Left lobe of liver (tissue), 2 donors: ENCODE measurements around the gene ZNF710. TPM values are rescaled to one million over a fixed set of nuclear protein-coding genes. Genes with fewer than 3 reads are reported as not detected.

Source experiments
- ATAC-seq: fragments of 200-7000 bp; cut with Tn5 transposase; one replicate; pipeline ENCODE4 v1.9.1; 2020; ENCODE audit warnings: mild to moderate bottlenecking, moderate library complexity
- DNase-seq: peaks from one replicate; pipeline ENCODE4 v3.0.0-alpha.2; 2020; ENCODE audit warnings: low spot score
- total RNA-seq: library from RNA; stranded (reverse); gene quantifications from one replicate; pipeline ENCODE4 v1.2.1, GENCODE V29; 2021
- donor health status: DM: no; HTN: no; CAD: no; lungs with moderate emphysema.
- donor health status: DM: no; HTN: yes; CAD: no.

ZNF710 gene
- total RNA-seq, 1 donor from 2014 or later: 6.7 TPM

GRCh38 chr15:89985111-89985510 is 16.0 kb upstream of the ZNF710 start:
- ATAC-seq: no peak
- no peak for DNase-seq

- no peak for DNase-seq
- ATAC-seq: no peak
Observed at GRCh38 chr15:89991312-89991711, 9.8 kb upstream of the ZNF710 start.

- DNase-seq: no peak
- no peak for ATAC-seq
Observed at GRCh38 chr15:89993349-89993748, 7.8 kb upstream of the ZNF710 start.

- ATAC-seq (no peak), DNase-seq (no peak)
Observed at GRCh38 chr15:89997079-89997478, 4.0 kb upstream of the ZNF710 start.

- ATAC-seq (no peak), DNase-seq (no peak)
Observed at GRCh38 chr15:89998141-89998661, 2.9 kb upstream of the ZNF710 start.

- ATAC-seq (no peak), DNase-seq (no peak)
Observed at GRCh38 chr15:89998923-89999675, 2.0 kb upstream of the ZNF710 start.

GRCh38 chr15:89999676-90000185 is 1.4 kb upstream of the ZNF710 start:
- no peak for DNase-seq
- ATAC-seq: no peak

- DNase-seq (no peak), ATAC-seq (no peak)
Observed at GRCh38 chr15:90000186-90001001, 730 bp upstream of the ZNF710 start.

- DNase-seq (no peak), ATAC-seq (peak; percentile 61)
Observed at GRCh38 chr15:90001683-90002427, 731 bp downstream of the ZNF710 start.

- ATAC-seq: peak; percentile 21
- no peak for DNase-seq
Observed at GRCh38 chr15:90002428-90002844, 1.3 kb downstream of the ZNF710 start.

- DNase-seq: no peak
- ATAC-seq: no peak
Observed at GRCh38 chr15:90003736-90004135, 2.6 kb downstream of the ZNF710 start.

GRCh38 chr15:90004252-90004651 is 3.1 kb downstream of the ZNF710 start:
- DNase-seq (no peak), ATAC-seq (no peak)

GRCh38 chr15:90004671-90005070 is 3.5 kb downstream of the ZNF710 start:
- ATAC-seq: no peak

GRCh38 chr15:90006217-90007075 is 5.3 kb downstream of the ZNF710 start:
- no peak for DNase-seq

More at GRCh38 chr15:90004671-90005070, 3.5 kb downstream of the ZNF710 start:
- DNase-seq: no peak

GRCh38 chr15:90007076-90007460 is 5.9 kb downstream of the ZNF710 start:
- DNase-seq: peak; percentile 22
- no peak for ATAC-seq

More at GRCh38 chr15:90006217-90007075, 5.3 kb downstream of the ZNF710 start:
- peak; percentile 62 for ATAC-seq

- no peak for ATAC-seq
- peak; percentile 12 for DNase-seq
Observed at GRCh38 chr15:90008607-90009006, 7.5 kb downstream of the ZNF710 start.

- ATAC-seq (no peak), DNase-seq (peak; percentile 47)
Observed at GRCh38 chr15:90009301-90010022, 8.3 kb downstream of the ZNF710 start.

- DNase-seq (no peak), ATAC-seq (no peak)
Observed at GRCh38 chr15:90011705-90012104, 10.6 kb downstream of the ZNF710 start.

GRCh38 chr15:90013503-90013937 is 12.4 kb downstream of the ZNF710 start:
- ATAC-seq: peak; percentile 68
- DNase-seq: peak; percentile 40
